ENCODE results near the gene ENOX1. TPM values are rescaled to one million over a fixed set of nuclear protein-coding genes. Genes with fewer than 3 reads are reported as not detected.
A peak's percentile ranks its signal among the peaks of the same experiment; 100 is the strongest.

Gene ENOX1
- total RNA-seq, 1 experiment from 2014 or later: 1.5 TPM

DNA sequence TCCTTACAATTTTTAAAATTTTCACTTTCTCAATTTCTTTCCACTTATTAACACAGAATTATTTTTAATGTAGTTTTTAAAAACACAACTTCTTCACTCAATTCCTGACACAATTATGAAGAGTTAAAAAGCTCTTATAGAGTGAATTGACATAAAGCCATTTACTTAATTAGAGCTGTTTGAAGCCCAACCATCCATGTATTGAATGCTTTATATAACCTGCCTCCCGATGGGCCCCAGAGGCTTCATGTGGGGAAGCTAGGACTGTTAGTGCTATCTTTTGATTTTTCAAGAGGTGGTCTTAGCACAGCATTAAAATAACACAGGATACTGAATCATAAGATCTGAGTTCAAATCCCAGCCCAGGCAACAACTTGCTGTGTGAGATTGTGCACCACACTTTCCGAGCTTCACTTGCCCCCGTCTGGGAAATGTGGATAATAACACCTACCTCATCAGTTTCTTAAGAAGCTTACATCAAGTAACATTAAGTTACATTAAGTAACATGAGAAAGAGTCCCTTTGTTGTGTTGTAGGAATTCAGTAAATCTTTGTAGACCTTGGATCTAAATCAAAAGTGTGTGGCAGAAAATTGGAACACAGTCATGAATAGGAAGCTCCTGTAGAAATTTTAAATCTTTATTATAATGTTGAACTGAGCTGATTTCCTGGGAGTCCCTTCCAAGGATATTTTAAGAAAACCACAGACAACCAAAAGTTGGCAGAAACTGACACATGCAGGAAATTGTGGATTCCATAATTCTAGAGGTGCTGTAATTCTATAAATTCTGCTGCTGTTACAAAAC, 5.5 kb upstream of the ENOX1 start:
- DNase-seq: no peak
- TF ChIP-seq, protein P1, sequence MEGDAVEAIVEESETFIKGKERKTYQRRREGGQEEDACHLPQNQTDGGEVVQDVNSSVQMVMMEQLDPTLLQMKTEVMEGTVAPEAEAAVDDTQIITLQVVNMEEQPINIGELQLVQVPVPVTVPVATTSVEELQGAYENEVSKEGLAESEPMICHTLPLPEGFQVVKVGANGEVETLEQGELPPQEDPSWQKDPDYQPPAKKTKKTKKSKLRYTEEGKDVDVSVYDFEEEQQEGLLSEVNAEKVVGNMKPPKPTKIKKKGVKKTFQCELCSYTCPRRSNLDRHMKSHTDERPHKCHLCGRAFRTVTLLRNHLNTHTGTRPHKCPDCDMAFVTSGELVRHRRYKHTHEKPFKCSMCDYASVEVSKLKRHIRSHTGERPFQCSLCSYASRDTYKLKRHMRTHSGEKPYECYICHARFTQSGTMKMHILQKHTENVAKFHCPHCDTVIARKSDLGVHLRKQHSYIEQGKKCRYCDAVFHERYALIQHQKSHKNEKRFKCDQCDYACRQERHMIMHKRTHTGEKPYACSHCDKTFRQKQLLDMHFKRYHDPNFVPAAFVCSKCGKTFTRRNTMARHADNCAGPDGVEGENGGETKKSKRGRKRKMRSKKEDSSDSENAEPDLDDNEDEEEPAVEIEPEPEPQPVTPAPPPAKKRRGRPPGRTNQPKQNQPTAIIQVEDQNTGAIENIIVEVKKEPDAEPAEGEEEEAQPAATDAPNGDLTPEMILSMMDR (IDR thresholded peaks at IDR 0.05; ENCODE audit: unreplicated experiment): no peak
- BruUV-seq (replicated peaks): no TSS peak
- H3K9me3 Mint-ChIP-seq (ENCODE audit: low read depth, unreplicated experiment): no peaks in the 10 kb centered on the region
- no peaks in the 10 kb centered on the region for H3K4me1 Mint-ChIP-seq (ENCODE audit: low read depth, unreplicated experiment)
- no peaks in the 10 kb centered on the region for H3K27me3 Mint-ChIP-seq (ENCODE audit: unreplicated experiment)
- H3K36me3 Mint-ChIP-seq (ENCODE audit: insufficient read depth, unreplicated experiment): peaks cover 2% of the 10 kb centered on the region
- intact Hi-C loops (cut with micrococcal nuclease; ENCODE audit: unreplicated experiment): no loop called here
- no peak overlapping the region for H3K4me3 Mint-ChIP-seq (ENCODE audit: low read depth, unreplicated experiment)
- CTCF ChIA-PET: no interaction called here
- H3K27ac Mint-ChIP-seq (ENCODE audit: unreplicated experiment): no peak overlapping the region

DNA sequence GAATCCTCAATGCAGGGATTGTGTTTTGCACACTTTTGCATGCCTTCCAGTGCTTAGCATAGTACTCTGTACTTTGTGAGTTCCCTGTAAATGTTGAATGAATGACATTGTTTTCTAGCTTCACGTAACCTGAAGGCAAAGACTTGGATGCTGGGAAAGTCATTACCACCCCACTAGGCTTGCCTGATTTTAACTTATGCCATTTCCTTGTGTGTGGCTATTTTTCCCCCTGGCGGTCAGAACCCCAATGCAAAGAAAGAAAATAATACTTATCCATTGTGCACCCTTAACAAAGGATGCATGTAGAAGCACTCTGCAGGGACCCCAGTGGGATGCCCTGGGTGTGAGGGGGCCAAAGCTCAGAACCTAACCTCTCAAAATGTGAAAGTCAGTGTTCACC, 1.2 kb upstream of the ENOX1 start:
- Mint-ChIP-seq H3K27me3 (ENCODE audit: unreplicated experiment) (no peaks in the 10 kb centered on the region), H3K4me3 (ENCODE audit: low read depth, unreplicated experiment) (peak overlapping the region; percentile 85), H3K4me1 (ENCODE audit: low read depth, unreplicated experiment) (peaks cover 10% of the 10 kb centered on the region), H3K36me3 (ENCODE audit: insufficient read depth, unreplicated experiment) (peaks cover 20% of the 10 kb centered on the region), H3K9me3 (ENCODE audit: low read depth, unreplicated experiment) (no peaks in the 10 kb centered on the region), H3K27ac (ENCODE audit: unreplicated experiment) (no peak overlapping the region)
- intact Hi-C loops (cut with micrococcal nuclease; ENCODE audit: unreplicated experiment): loop anchor here (1.0 to 10.0 kb wide), 4 partner anchors 221 to 485 kb away; no protein-coding TSS in a partner anchor
- peak; percentile 52 for DNase-seq
- TF ChIP-seq, protein P1 (IDR thresholded peaks at IDR 0.05; ENCODE audit: unreplicated experiment): peak; percentile 17
- CTCF ChIA-PET: interaction anchor here (0.6 kb wide), 1 partner anchor 358 kb away, joined by 3 read pairs; no protein-coding TSS in a partner anchor
- no TSS peak for BruUV-seq (replicated peaks)

DNA sequence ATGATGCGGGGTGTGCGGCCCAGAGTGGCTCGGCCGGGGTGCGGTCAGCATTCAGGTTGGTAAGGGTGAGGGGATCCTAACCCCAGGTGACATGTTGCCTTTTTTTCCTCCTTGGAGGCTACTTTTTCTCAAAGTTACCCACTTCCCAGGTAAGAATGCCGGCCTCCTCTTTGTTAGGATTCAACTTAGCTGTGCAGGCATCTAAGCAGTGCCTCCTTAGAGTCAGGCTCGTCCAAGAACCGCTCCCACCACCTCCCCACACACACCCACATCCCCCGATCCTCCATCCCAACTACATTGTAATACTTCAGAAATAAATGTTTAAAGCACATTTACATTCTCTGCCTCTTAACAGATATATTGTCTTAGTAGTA, 733 bp upstream of the ENOX1 start:
- CTCF ChIA-PET: interaction anchor here (0.6 to 1.1 kb wide), 2 partner anchors 357 to 484 kb away, joined by 3 read pairs; no protein-coding TSS in a partner anchor
- peak overlapping the region; percentile 85 for H3K4me3 Mint-ChIP-seq (ENCODE audit: low read depth, unreplicated experiment)
- peaks cover 20% of the 10 kb centered on the region for H3K36me3 Mint-ChIP-seq (ENCODE audit: insufficient read depth, unreplicated experiment)
- no peak overlapping the region for H3K27ac Mint-ChIP-seq (ENCODE audit: unreplicated experiment)
- H3K27me3 Mint-ChIP-seq (ENCODE audit: unreplicated experiment): no peaks in the 10 kb centered on the region
- no peaks in the 10 kb centered on the region for H3K9me3 Mint-ChIP-seq (ENCODE audit: low read depth, unreplicated experiment)
- H3K4me1 Mint-ChIP-seq (ENCODE audit: low read depth, unreplicated experiment): peaks cover 10% of the 10 kb centered on the region
- intact Hi-C loops (cut with micrococcal nuclease; ENCODE audit: unreplicated experiment): loop anchor here (5.0 to 10.0 kb wide), 3 partner anchors 220 to 400 kb away; no protein-coding TSS in a partner anchor
- no peak for DNase-seq
- TF ChIP-seq, protein P1 (IDR thresholded peaks at IDR 0.05; ENCODE audit: unreplicated experiment): no peak
- no TSS peak for BruUV-seq (replicated peaks)

DNA sequence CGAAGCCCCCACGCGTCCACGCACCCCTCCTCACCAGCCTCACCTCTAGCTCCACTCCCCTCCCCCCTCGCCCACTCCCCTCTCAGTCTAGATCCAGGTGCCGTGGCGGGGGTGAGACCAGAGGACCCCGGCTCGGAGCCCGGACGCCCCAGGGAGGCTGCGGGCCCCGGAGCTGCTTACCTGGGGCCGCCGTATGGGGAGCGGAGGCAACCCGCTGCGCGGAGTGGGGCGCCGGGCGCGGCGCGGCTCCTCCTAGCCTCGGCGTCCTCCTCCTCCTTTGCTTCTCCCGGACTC, 353 bp downstream of the ENOX1 start:
- BruUV-seq (replicated peaks): no TSS peak
- CTCF ChIA-PET: interaction anchor here (0.7 to 1.1 kb wide), 3 partner anchors 9 to 1357 kb away, joined by 3 read pairs; no protein-coding TSS in a partner anchor
- H3K36me3 Mint-ChIP-seq (ENCODE audit: insufficient read depth, unreplicated experiment): peaks cover 20% of the 10 kb centered on the region
- no peaks in the 10 kb centered on the region for H3K27me3 Mint-ChIP-seq (ENCODE audit: unreplicated experiment)
- peaks cover 10% of the 10 kb centered on the region for H3K4me1 Mint-ChIP-seq (ENCODE audit: low read depth, unreplicated experiment)
- no peak overlapping the region for H3K27ac Mint-ChIP-seq (ENCODE audit: unreplicated experiment)
- TF ChIP-seq, protein P1 (IDR thresholded peaks at IDR 0.05; ENCODE audit: unreplicated experiment): no peak
- H3K9me3 Mint-ChIP-seq (ENCODE audit: low read depth, unreplicated experiment): no peaks in the 10 kb centered on the region
- intact Hi-C loops (cut with micrococcal nuclease; ENCODE audit: unreplicated experiment): loop anchor here (5.0 to 10.0 kb wide), 3 partner anchors 219 to 399 kb away; no protein-coding TSS in a partner anchor
- no peak for DNase-seq
- peak overlapping the region; percentile 85 for H3K4me3 Mint-ChIP-seq (ENCODE audit: low read depth, unreplicated experiment)
